CD4-positive, alpha-beta T cell treated with Interleukin-17A for 4 hours (primary cell): ENCODE measurements around the gene ZNF280D.
"Not testable (repeated sequence)": the region's sequence is repeated elsewhere in the genome, so short reads cannot be mapped to it uniquely, and the experiment has no call there.

Experiments used
- DNase-seq: peaks from one replicate; pipeline ENCODE4 v3.0.0-alpha.2; 2020; ENCODE audit warnings: mixed read lengths

The ZNF280D gene

GRCh38 chr15:56733136-56734012, at the start of gene ZNF280D:
Gene ZNF280D, minus strand, starts transcription at chr15:56733509. Its CDS starts 26,400 bp downstream, at chr15:56707109.
- peak; percentile 86 for DNase-seq

GRCh38 chr15:56782306-56782705, 49.0 kb upstream of the ZNF280D start:
- no peak for DNase-seq

- DNase-seq = no peak
Measured at GRCh38 chr15:56781666-56782065, 48.4 kb upstream of the ZNF280D start.

DNA sequence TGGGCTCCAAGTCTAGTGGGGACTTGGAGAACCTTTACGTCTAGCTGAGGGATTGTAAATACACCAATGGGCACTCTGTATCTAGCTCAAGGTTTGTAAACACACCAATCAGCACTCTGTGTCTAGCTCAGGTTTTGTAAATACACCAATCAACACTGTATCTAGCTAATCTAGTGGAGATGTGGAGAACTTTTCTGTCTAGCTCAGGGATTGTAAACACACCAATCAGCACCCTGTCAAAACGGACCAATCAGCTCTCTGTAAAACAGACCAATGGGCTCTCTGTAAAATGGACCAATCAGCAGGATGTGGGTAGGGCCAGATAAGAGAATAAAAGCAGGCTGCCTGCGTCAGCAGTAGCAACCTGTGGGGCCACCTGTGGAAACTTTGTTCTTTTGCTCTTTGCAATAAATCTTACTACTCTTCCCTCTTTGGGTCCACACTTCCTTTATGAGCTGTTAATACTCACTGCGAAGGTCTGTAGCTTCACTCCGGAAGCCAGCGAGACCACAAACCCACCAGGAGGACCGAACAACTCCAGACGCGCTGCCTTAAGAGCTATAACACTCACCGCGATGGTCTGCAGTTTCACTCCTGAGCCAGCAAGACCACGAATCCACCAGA, 46.9 kb upstream of the ZNF280D start:
- not testable (repeated sequence) for DNase-seq

GRCh38 chr15:56779449-56779848, 46.1 kb upstream of the ZNF280D start:
- DNase-seq = not testable (repeated sequence)

- no peak for DNase-seq
Measured at GRCh38 chr15:56778761-56779160, 45.5 kb upstream of the ZNF280D start.

GRCh38 chr15:56776839-56777238, 43.5 kb upstream of the ZNF280D start:
- no peak for DNase-seq

DNA sequence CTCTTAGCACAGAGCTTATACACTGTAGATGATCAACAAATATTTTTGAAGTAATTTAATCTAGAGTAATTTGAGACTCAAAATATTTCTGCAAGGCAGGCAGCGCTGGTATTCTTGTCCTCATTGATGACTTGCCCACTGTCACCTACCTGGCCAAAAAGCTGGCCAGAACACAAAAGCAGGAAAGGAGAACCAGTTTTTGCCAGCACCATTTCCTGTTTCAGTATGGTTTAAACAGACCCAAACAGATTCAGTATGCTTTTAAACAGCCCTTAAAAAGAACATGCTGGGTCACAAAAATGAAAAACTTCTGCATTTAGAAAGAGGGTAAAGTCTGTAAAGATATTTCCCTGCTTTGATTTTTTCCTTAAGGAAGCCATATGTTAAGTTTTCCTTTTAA, 42.3 kb upstream of the ZNF280D start:
- no peak for DNase-seq

- no peak for DNase-seq
Measured at GRCh38 chr15:56774356-56774755, 41.0 kb upstream of the ZNF280D start.

DNA sequence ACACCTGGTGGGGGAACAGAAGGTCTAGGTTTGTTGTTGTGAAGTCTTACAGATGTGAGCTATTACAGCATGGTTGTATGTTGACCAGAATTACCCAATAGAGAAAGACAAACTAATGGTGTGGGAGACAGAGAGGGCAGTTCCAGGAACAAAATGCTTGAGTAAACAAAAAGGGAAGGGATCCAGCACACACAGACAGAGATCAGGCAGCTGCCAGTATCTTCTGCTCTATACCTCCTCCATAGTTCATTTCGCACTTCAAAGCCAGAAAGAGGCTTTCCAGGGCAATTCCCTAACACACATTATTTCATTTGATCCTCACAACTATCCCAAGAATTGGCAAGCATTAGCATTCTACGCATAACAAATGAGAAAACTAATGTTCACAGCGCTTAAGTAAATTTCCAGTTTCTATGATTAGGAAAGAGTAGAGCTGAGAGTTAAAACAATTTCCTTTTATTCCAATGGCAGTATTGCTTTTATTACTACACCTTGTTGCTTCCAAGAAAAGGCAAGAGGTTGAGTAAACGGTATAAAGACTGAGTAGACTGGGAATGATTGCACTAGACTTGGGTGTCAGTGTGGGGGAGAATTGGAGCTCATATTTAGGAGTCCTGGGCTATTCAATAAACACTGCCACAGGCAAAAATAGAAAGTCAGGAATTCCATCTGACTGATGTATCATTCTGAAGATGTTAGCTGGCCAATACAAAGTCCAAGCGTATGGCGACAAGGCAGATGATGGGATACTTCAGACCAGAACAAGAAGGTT, 39.7 kb upstream of the ZNF280D start:
- DNase-seq = no peak

GRCh38 chr15:56770173-56770572, 36.9 kb upstream of the ZNF280D start:
- DNase-seq = no peak

DNA sequence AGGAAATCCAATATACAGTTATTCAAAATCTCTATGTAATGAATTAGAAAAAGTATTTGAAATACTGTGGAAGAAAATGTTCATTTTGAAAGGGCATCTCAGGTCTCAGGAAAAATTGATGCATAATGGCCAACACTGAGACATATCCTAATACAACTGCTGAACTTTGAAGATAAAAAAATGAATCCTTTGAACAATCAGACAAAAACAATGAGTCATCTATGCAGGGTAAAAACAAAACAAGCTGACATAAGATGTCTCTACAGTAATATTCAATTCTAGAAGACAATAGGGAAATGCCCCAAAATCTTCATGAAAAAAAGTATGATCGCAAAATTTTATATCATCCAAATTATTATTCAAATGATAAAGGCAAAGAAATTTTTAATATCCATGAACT, 34.0 kb upstream of the ZNF280D start:
- DNase-seq = no peak

GRCh38 chr15:56765251-56765650, 31.9 kb upstream of the ZNF280D start:
- no peak for DNase-seq

GRCh38 chr15:56763141-56763895, 30.0 kb upstream of the ZNF280D start:
- no peak for DNase-seq

DNA sequence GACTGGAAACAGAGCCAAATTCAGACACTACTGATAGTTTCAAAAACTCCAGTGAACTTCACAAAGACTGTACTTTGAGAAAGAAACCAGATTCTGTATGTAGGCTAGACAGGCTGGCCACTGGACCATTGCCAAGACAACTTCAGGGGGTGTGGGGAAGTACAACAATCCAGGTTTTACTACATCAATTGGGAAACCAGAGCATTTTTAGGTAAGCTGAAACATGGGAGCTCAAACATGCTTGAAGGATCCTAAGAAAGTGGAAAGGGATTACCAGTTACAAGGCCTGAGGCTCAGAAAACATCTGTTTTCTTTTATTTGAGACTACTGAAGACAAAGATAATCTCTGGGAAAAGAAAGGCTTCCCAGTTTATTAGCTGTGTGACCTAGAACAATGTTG, 26.9 kb upstream of the ZNF280D start:
- DNase-seq = no peak

DNA sequence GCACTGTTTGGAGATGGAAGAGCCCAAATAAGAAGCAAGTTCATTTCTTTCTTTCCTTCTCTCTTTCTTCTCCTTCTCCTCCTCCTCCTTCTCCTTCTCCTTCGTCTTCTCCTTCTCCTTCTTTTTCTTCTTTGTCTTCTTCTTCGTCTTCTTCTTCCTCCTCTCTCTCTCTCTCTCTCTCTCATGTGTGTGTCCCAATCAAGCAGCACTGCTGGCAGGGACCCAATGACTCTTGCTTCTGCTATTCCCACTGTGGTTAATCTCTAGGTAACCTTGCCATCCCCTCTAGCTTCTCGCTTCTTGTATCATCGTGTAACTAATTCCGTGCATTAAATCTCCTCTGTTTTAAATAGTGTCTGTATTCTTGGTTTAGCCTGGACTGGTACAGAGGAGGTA, 26.1 kb upstream of the ZNF280D start:
- no peak for DNase-seq

- DNase-seq = no peak
Measured at GRCh38 chr15:56758770-56759449, 25.6 kb upstream of the ZNF280D start.

DNA sequence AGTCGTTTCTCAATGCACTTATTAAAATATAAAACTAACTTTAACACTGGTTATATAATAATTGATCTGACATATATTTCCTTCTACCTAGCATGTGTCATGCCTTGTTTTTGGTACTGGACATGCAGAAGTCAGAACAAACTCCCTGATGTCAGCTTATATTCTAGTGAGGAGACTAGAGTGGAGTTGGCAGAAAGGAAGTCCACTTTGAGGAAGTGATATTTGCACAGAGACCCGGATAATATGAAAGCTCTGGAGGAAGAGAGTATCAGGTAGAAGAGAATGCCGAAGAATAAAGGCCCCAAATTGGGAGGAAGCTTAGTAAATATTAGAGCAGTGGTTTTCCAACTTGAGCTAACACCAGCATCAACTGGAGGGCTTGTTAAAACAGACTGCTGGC, 24.6 kb upstream of the ZNF280D start:
- no peak for DNase-seq

DNA sequence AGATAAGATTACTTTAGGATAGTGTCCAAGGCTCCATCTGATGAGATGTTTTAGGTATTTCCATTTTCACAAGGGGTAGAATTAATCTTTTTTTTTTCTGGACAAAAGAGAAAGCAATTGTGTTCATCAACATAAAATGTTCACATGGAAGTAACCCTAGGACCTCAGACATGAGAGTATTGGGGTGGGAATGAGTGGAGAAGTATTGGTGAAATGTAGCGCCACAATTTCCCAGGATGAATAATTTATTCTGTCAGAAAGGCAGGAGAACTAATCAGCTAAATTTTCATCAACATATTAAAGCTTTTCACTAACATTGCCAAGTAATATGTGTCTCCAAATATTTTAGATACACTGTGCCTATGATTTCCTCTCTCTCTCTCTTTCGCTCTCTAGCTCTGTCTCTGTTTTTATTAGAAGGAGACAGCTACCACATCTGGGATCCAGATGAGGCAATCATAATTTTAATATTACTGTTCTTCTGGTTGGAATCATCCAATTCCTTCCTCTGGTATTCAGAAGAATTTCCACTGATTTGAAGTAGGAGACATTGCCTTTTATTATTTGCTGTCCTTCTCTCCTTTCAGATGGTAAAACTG, 21.6 kb upstream of the ZNF280D start:
- DNase-seq = no peak

DNA sequence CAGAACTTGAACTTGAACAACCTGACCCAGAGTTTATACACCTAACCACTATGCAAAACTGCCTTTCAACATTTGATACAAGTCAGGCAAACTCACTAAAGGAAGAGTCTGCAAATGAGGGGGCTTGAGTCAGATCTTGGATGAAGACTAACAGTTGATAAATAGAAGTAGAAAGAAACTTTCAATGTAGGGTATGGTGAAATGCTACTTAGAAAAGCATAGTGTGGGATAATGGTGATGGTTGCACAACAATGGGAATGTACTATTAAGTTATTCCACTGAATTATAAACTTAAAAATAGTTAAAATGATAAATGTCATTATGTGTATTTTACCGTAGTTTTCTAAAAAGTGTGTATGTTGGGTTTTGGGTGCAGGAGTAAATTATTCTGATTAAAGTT, 19.7 kb upstream of the ZNF280D start:
- DNase-seq = no peak

GRCh38 chr15:56749982-56750381, 16.7 kb upstream of the ZNF280D start:
- DNase-seq = no peak
